ENCODE data around the gene KCNK7. TPM values are rescaled to one million over a fixed set of nuclear protein-coding genes. Genes with fewer than 3 reads are reported as not detected.

KCNK7 gene
- total RNA-seq, 4 donors from 2014 or later: 0.99 to 1.2 (median 1.2) TPM

- no peaks in the 10 kb centered on the region for H3K27me3 ChIP-seq
- H3K36me3 ChIP-seq: peaks cover 29 to 63% (median 59%) of the 10 kb centered on the region in 4 donors
- intact Hi-C loops (cut with DNase I): no loop called here
- TF ChIP-seq POLR2AphosphoS5 (IDR thresholded peaks at IDR 0.05) (no peak), POLR2A (IDR thresholded peaks at IDR 0.05; ENCODE audit: low read depth) (no peak), CTCF (IDR thresholded peaks at IDR 0.05) (no peak), EP300 (IDR thresholded peaks at IDR 0.05) (no peak)
- H3K27ac ChIP-seq (replicated peaks in 1 of 4): no peak overlapping the region
- H3K9me3 ChIP-seq: no peaks in the 10 kb centered on the region
- DNase-seq (ENCODE audit: extremely low spot score): no peak
- WGBS: 93% methylated on average over 11 of the region's 17 CpGs
- H3K4me3 ChIP-seq: peak overlapping the region in 3 of 4 donors; percentile 72 to 96 (median 82)
- H3K4me1 ChIP-seq: peaks cover 24 to 41% (median 36%) of the 10 kb centered on the region in 4 donors
Measured at GRCh38 chr11:65617136-65617850, 21.7 kb upstream of the KCNK7 start.

- Histone ChIP-seq H3K27ac (replicated peaks in 1 of 4) (peak overlapping the region; percentile 87 to 97 (median 94)), H3K4me1 (peaks cover 31 to 48% (median 43%) of the 10 kb centered on the region in 4 donors), H3K36me3 (peaks cover 26 to 63% (median 59%) of the 10 kb centered on the region in 4 donors)
Measured at GRCh38 chr11:65616575-65617001, 21.0 kb upstream of the KCNK7 start.

GRCh38 chr11:65615950-65616574 is 20.5 kb upstream of the KCNK7 start:
- Histone ChIP-seq H3K27ac (replicated peaks in 1 of 4) (peak overlapping the region; percentile 87 to 97 (median 94)), H3K4me1 (peaks cover 33 to 53% (median 48%) of the 10 kb centered on the region in 4 donors), H3K36me3 (peaks cover 26 to 57% (median 55%) of the 10 kb centered on the region in 4 donors), H3K27me3 (no peaks in the 10 kb centered on the region), H3K9me3 (no peaks in the 10 kb centered on the region), H3K4me3 (peak overlapping the region; percentile 72 to 96 (median 82))
- TF ChIP-seq CTCF (IDR thresholded peaks at IDR 0.05): no peak
- TF ChIP-seq EP300 (IDR thresholded peaks at IDR 0.05): no peak
- no peak for TF ChIP-seq POLR2A (IDR thresholded peaks at IDR 0.05; ENCODE audit: low read depth)
- TF ChIP-seq POLR2AphosphoS5 (IDR thresholded peaks at IDR 0.05): no peak
- DNase-seq (ENCODE audit: extremely low spot score): no peak
- intact Hi-C loops (cut with DNase I): loop anchor here (2.0 kb wide), 1 partner anchor 41 kb away; no protein-coding TSS in a partner anchor
- 0% methylated on average over 18 of the region's 50 CpGs for WGBS

More at GRCh38 chr11:65616575-65617001, 21.0 kb upstream of the KCNK7 start:
- peak overlapping the region; percentile 72 to 96 (median 82) for H3K4me3 ChIP-seq
- H3K9me3 ChIP-seq: no peaks in the 10 kb centered on the region
- H3K27me3 ChIP-seq: no peaks in the 10 kb centered on the region
- DNase-seq (ENCODE audit: extremely low spot score): no peak
- TF ChIP-seq POLR2AphosphoS5 (IDR thresholded peaks at IDR 0.05): no peak
- TF ChIP-seq EP300 (IDR thresholded peaks at IDR 0.05): no peak
- no peak for TF ChIP-seq POLR2A (IDR thresholded peaks at IDR 0.05; ENCODE audit: low read depth)
- no peak for TF ChIP-seq CTCF (IDR thresholded peaks at IDR 0.05)
- 63% methylated on average over 7 of the region's 10 CpGs for WGBS
- intact Hi-C loops (cut with DNase I): no loop called here

- Histone ChIP-seq H3K36me3 (peaks cover 26 to 51% (median 49%) of the 10 kb centered on the region in 4 donors), H3K4me3 (peak within 1 kb of the TSS; percentile 72 to 96 (median 82)), H3K27ac (replicated peaks in 1 of 4) (peak within 1 kb of the TSS; percentile 87 to 97 (median 96)), H3K27me3 (no peaks in the 10 kb centered on the region), H3K9me3 (no peaks in the 10 kb centered on the region), H3K4me1 (peaks cover 40 to 60% (median 55%) of the 10 kb centered on the region in 4 donors)
- TF ChIP-seq POLR2A (IDR thresholded peaks at IDR 0.05; ENCODE audit: low read depth) (peak; percentile 19), EP300 (IDR thresholded peaks at IDR 0.05) (no peak), CTCF (IDR thresholded peaks at IDR 0.05) (peak in 1 of 3 experiments; percentile 35), POLR2AphosphoS5 (IDR thresholded peaks at IDR 0.05) (peak; percentile 88 to 95)
- DNase-seq (ENCODE audit: extremely low spot score): peak; percentile 100
- 0% methylated on average over 36 of the region's 55 CpGs for WGBS
- intact Hi-C loops (cut with DNase I): loop anchor here (2.0 kb wide), 1 partner anchor 41 kb away; no protein-coding TSS in a partner anchor
Measured at GRCh38 chr11:65615229-65615949, 19.8 kb upstream of the KCNK7 start, which contains the start of gene PCNX3. Gene PCNX3, plus strand, starts transcription at chr11:65615776. Its CDS starts 536 bp downstream, at chr11:65616312.
